ENCODE data around the gene ROR1. TPM values are rescaled to one million over a fixed set of nuclear protein-coding genes. Genes with fewer than 3 reads are reported as not detected.

The ROR1 gene
- total and polyA plus RNA-seq, 10 of the 15 experiments (the other 5 are each of a cell fraction or from before 2014, with no cell fraction given), result 0.02 to 0.08 (median 0.05) TPM; not detected in 6

DNA sequence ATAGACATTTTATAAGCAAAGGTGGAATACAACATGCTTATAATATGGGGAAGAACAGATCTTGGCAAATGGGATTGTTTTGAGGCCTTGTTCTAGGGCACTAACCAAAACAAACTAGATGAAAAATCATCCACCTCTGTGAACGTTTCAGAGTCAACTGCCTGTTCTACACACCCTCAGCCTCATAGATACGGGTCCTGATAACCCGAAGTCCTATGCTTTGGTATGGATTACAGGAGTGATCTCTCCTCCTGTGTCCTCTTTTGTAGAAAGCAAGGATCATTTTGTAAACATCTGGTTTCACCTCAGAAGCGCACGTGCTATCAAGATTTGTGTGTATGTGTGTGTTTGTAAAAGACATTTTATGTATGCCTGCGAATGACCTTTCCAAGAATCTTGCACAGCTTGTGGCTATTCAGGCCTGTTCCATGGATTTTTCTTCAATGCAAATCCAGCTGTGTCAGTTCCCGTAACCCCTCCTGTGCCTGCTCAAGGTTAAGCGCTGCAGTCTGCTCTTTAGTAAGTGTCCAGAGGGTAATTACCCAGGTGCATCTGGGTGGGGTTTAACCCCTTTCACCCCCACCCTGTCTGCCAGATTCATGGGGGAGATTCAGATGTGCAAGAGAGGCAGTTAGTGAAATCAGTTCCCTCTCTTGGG, 132.4 kb downstream of the ROR1 start:
- no peaks in the 10 kb centered on the region for H4K20me1 ChIP-seq (ENCODE audit: control insufficient read depth, insufficient read depth)
- POLR2A ChIA-PET, result no interaction called here
- no peak for FAIRE-seq
- no peak for TF ChIP-seq NFIC (IDR thresholded peaks at IDR 0.05; ENCODE audit: low read depth, low read length)
- TF ChIP-seq, protein P1, sequence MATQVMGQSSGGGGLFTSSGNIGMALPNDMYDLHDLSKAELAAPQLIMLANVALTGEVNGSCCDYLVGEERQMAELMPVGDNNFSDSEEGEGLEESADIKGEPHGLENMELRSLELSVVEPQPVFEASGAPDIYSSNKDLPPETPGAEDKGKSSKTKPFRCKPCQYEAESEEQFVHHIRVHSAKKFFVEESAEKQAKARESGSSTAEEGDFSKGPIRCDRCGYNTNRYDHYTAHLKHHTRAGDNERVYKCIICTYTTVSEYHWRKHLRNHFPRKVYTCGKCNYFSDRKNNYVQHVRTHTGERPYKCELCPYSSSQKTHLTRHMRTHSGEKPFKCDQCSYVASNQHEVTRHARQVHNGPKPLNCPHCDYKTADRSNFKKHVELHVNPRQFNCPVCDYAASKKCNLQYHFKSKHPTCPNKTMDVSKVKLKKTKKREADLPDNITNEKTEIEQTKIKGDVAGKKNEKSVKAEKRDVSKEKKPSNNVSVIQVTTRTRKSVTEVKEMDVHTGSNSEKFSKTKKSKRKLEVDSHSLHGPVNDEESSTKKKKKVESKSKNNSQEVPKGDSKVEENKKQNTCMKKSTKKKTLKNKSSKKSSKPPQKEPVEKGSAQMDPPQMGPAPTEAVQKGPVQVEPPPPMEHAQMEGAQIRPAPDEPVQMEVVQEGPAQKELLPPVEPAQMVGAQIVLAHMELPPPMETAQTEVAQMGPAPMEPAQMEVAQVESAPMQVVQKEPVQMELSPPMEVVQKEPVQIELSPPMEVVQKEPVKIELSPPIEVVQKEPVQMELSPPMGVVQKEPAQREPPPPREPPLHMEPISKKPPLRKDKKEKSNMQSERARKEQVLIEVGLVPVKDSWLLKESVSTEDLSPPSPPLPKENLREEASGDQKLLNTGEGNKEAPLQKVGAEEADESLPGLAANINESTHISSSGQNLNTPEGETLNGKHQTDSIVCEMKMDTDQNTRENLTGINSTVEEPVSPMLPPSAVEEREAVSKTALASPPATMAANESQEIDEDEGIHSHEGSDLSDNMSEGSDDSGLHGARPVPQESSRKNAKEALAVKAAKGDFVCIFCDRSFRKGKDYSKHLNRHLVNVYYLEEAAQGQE (IDR thresholded peaks at IDR 0.05; ENCODE audit: low read depth, low read length), result no peak
- TF ChIP-seq FOS (IDR thresholded peaks at IDR 0.05; ENCODE audit: borderline replicate concordance, extremely low read depth, insufficient read length), result no peak
- TF ChIP-seq, protein P2, sequence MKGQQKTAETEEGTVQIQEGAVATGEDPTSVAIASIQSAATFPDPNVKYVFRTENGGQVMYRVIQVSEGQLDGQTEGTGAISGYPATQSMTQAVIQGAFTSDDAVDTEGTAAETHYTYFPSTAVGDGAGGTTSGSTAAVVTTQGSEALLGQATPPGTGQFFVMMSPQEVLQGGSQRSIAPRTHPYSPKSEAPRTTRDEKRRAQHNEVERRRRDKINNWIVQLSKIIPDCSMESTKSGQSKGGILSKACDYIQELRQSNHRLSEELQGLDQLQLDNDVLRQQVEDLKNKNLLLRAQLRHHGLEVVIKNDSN (IDR thresholded peaks at IDR 0.05; ENCODE audit: borderline replicate concordance, extremely low read length, insufficient read depth, low read depth, low read length), result no peak
- no peak for TF ChIP-seq CEBPB (IDR thresholded peaks at IDR 0.05; ENCODE audit: borderline replicate concordance in 1 of 2, low read depth in 2 of 2, low read length in 2 of 2)
- TF ChIP-seq NR2C1 (IDR thresholded peaks at IDR 0.05), result no peak
- no peak for TF ChIP-seq ZNF207 (IDR thresholded peaks at IDR 0.05; ENCODE audit: borderline replicate concordance)
- no peak for TF ChIP-seq SIX5 (IDR thresholded peaks at IDR 0.05; ENCODE audit: low read depth, low read length, severe bottlenecking)
- TF ChIP-seq, protein P3, sequence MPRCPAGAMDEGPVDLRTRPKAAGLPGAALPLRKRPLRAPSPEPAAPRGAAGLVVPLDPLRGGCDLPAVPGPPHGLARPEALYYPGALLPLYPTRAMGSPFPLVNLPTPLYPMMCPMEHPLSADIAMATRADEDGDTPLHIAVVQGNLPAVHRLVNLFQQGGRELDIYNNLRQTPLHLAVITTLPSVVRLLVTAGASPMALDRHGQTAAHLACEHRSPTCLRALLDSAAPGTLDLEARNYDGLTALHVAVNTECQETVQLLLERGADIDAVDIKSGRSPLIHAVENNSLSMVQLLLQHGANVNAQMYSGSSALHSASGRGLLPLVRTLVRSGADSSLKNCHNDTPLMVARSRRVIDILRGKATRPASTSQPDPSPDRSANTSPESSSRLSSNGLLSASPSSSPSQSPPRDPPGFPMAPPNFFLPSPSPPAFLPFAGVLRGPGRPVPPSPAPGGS (IDR thresholded peaks at IDR 0.05; ENCODE audit: borderline replicate concordance, insufficient read depth, low read depth, low read length, poor library complexity, severe bottlenecking), result no peak
- TF ChIP-seq EZH2 (IDR thresholded peaks at IDR 0.05; ENCODE audit: borderline replicate concordance, control insufficient read depth, low read depth, low read length), result no peak
- no peak for TF ChIP-seq BRCA1 (IDR thresholded peaks at IDR 0.05; ENCODE audit: low read depth, low read length)
- TF ChIP-seq CBFB (IDR thresholded peaks at IDR 0.05; ENCODE audit: low read depth), result no peak
- TF ChIP-seq, protein P4, sequence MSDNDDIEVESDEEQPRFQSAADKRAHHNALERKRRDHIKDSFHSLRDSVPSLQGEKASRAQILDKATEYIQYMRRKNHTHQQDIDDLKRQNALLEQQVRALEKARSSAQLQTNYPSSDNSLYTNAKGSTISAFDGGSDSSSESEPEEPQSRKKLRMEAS (IDR thresholded peaks at IDR 0.05; ENCODE audit: low read depth, low read length), result no peak
- TF ChIP-seq, protein P5, sequence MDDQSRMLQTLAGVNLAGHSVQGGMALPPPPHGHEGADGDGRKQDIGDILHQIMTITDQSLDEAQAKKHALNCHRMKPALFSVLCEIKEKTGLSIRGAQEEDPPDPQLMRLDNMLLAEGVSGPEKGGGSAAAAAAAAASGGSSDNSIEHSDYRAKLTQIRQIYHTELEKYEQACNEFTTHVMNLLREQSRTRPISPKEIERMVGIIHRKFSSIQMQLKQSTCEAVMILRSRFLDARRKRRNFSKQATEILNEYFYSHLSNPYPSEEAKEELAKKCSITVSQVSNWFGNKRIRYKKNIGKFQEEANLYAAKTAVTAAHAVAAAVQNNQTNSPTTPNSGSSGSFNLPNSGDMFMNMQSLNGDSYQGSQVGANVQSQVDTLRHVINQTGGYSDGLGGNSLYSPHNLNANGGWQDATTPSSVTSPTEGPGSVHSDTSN (IDR thresholded peaks at IDR 0.05; ENCODE audit: insufficient replicate concordance, low read depth, low read length), result no peak
- no peak for TF ChIP-seq MEF2B (IDR thresholded peaks at IDR 0.05; ENCODE audit: partially characterized antibody, poor library complexity, severe bottlenecking)

More for the DNA sequence above, 132.4 kb downstream of the ROR1 start:
- 45% methylated on average over 8 of the region's 8 CpGs for WGBS (ENCODE audit: insufficient coverage, insufficient replicate concordance, low lambda C conversion rate, missing lambda C conversion rate)
- no peak for DNase-seq (ENCODE audit: low read depth, low spot score)
- no peaks in the 10 kb centered on the region for H3K9me3 ChIP-seq (replicated peaks; ENCODE audit: control insufficient read depth, insufficient read depth, low read length)
- H3K4me3 ChIP-seq, result no peak overlapping the region
- in situ Hi-C loops (cut with MboI) (no loop called here), intact Hi-C loops (cut with micrococcal nuclease; ENCODE audit: unreplicated experiment) (no loop called here)
- H3K9ac ChIP-seq (ENCODE audit: control insufficient read depth, insufficient read depth, low read length), result no peak overlapping the region
- H3K36me3 ChIP-seq (ENCODE audit: control insufficient read depth in 2 of 2, insufficient read depth in 2 of 2, low read length in 1 of 2), result no peaks in the 10 kb centered on the region
- no peak overlapping the region for H2AFZ ChIP-seq (ENCODE audit: control insufficient read depth, low read depth, low read length)
- ATAC-seq, result no peak
- H3K79me2 ChIP-seq (ENCODE audit: control insufficient read depth, insufficient read depth, low read length), result no peaks in the 10 kb centered on the region
- no TSS peak for BruUV-seq (replicated peaks)
- H3K27me3 ChIP-seq (replicated peaks in 1 of 2; ENCODE audit: control insufficient read depth in 2 of 2, insufficient read depth in 2 of 2, low read length in 1 of 2), result peaks cover 0 to 2% of the 10 kb centered on the region in 2 experiments; a peak in 2 of 4 replicates
- SMC1A ChIA-PET (ENCODE audit: uncharacterized antibody, unreplicated experiment), result interaction anchor here (0.9 to 4.0 kb wide), 5 partner anchors 9 to 231 kb away, joined by 3 to 11 read pairs (median 5); no protein-coding TSS in a partner anchor
- H3K27ac ChIP-seq (ENCODE audit: control insufficient read depth, insufficient read depth), result no peak overlapping the region
- CTCF ChIA-PET, result interaction anchor here (1.4 to 3.3 kb wide), 2 partner anchors 12 to 215 kb away, joined by 5 to 14 read pairs; no protein-coding TSS in a partner anchor
- H3K4me2 ChIP-seq (ENCODE audit: control insufficient read depth, insufficient read depth), result no peak overlapping the region
- RAD21 ChIA-PET (ENCODE audit: unreplicated experiment), result interaction anchor here (2.4 kb wide), 1 partner anchor 214 kb away, joined by 9 read pairs; no protein-coding TSS in a partner anchor
- no peaks in the 10 kb centered on the region for H3K4me1 ChIP-seq (ENCODE audit: control insufficient read depth, insufficient read depth, low read length)
